ENCODE measurements around the gene DNAAF2.
A peak's percentile ranks its signal among the peaks of the same experiment; 100 is the strongest.

Gene DNAAF2

GRCh38 chr14:49633640-49634546 lies 1.2 kb downstream of the DNAAF2 start:
- peak; percentile 87 for DNase-seq (ENCODE audit: extremely low read depth, low read depth)
- TF ChIP-seq CTCF (IDR thresholded peaks at IDR 0.05; ENCODE audit: low read depth, low read length), result peak; percentile 78

- no peak for TF ChIP-seq CTCF (IDR thresholded peaks at IDR 0.05; ENCODE audit: low read depth, low read length)
- no peak for DNase-seq (ENCODE audit: extremely low read depth, low read depth)
Measured at GRCh38 chr14:49623941-49624839, 10.9 kb downstream of the DNAAF2 start.

GRCh38 chr14:49623387-49623786 lies 11.7 kb downstream of the DNAAF2 start:
- DNase-seq (ENCODE audit: extremely low read depth, low read depth), result no peak
- TF ChIP-seq CTCF (IDR thresholded peaks at IDR 0.05; ENCODE audit: low read depth, low read length), result no peak

- no peak for TF ChIP-seq CTCF (IDR thresholded peaks at IDR 0.05; ENCODE audit: low read depth, low read length)
- DNase-seq (ENCODE audit: extremely low read depth, low read depth), result no peak
Measured at GRCh38 chr14:49622022-49622607, 12.9 kb downstream of the DNAAF2 start.

- TF ChIP-seq CTCF (IDR thresholded peaks at IDR 0.05; ENCODE audit: low read depth, low read length), result no peak
- DNase-seq (ENCODE audit: extremely low read depth, low read depth), result no peak
Measured at GRCh38 chr14:49621114-49621881, 13.7 kb downstream of the DNAAF2 start.

GRCh38 chr14:49620182-49621113 lies 14.6 kb downstream of the DNAAF2 start, which contains the start of the genes MGAT2 and RPL36AL:
Gene MGAT2, plus strand, starts transcription at chr14:49620799. Its CDS starts 470 bp downstream, at chr14:49621269.
Gene RPL36AL, minus strand, starts transcription at chr14:49620626. Its CDS starts 1,522 bp downstream, at chr14:49619104.
- TF ChIP-seq CTCF (IDR thresholded peaks at IDR 0.05; ENCODE audit: low read depth, low read length), result peak; percentile 20; the same call in 1 of the 2 replicates
- DNase-seq (ENCODE audit: extremely low read depth, low read depth), result peak; percentile 98
